Stimulated activated naive CD4-positive, alpha-beta T cell (primary cell): ENCODE measurements around the gene EFCAB3.
"Not testable (repeated sequence)": the region's sequence is repeated elsewhere in the genome, so short reads cannot be mapped to it uniquely, and the experiment has no call there.

Experiments
- DNase-seq, 6 experiments: peaks; one replicate each; lab custom pipeline; 2025; lab: John Stamatoyannopoulos, UW

The EFCAB3 gene

GRCh38 chr17:62465271-62465670, 84.9 kb downstream of the EFCAB3 start:
- DNase-seq, result not testable (repeated sequence)
